Esophagus squamous epithelium (tissue), 5 donors: ENCODE data around the gene ENTPD2. TPM values are rescaled to one million over a fixed set of nuclear protein-coding genes. Genes with fewer than 3 reads are reported as not detected.

Experiments
- DNase-seq: peaks from one replicate; lab custom pipeline; 2025; lab: John Stamatoyannopoulos, UW
- H3K27ac ChIP-seq, 4 donors: fragments of 200-600 bp; sonication (generic); one replicate each; pipeline ENCODE4 v1.5.1; 2016 to 2019; ENCODE audit warnings: mild to moderate bottlenecking in 1 of 4
- H3K27me3 ChIP-seq, 4 donors: fragments of 200-600 bp; sonication (generic); 1 replicate in 3 of 4; 2 replicates in 1 of 4; pipeline versions ENCODE4 v1.5.1 to v1.6.0; 2017 to 2021; ENCODE audit warnings: antibody characterized with exemption in 1 of 4
- H3K36me3 ChIP-seq, 3 donors: fragments of 200-600 bp; sonication (generic); one replicate each; pipeline ENCODE4 v1.5.1; 2016 to 2019
- H3K4me1 ChIP-seq, 3 donors: fragments of 200-600 bp; sonication (generic); one replicate each; pipeline ENCODE4 v1.5.1; 2017 to 2019
- H3K4me3 ChIP-seq, 4 donors: fragments of 200-600 bp; sonication (generic); 1 replicate in 3 of 4; 2 replicates in 1 of 4; pipeline ENCODE4 v1.5.1; 2016 to 2019; ENCODE audit warnings: mild to moderate bottlenecking in 2 of 4, moderate library complexity in 1 of 4
- H3K9me3 ChIP-seq, 3 donors: fragments of 200-600 bp; sonication (generic); one replicate each; pipeline ENCODE4 v1.5.1; 2016 to 2019
- POLR2A ChIP-seq, 4 donors: fragments of 450-650 bp; IDR thresholded peaks; one replicate each; pipeline ENCODE4 v1.6.1; 2017; ENCODE audit warnings: antibody characterized with exemption in 4 of 4, mild to moderate bottlenecking in 4 of 4, moderate library complexity in 3 of 4
- WGBS, 2 donors: methylation state at CpG; one replicate each; pipeline ENCODE4 v1.1.5; 2018; 5-methylcytosine and 5-hydroxymethylcytosine counted together
- intact Hi-C: fragments of 100-400 bp; cut with DNase I; formaldehyde crosslinking; loops from one replicate; pipeline ENCODE4 v1.15.0; 2022
- total RNA-seq, 4 donors: library from RNA; depleted of rRNA; stranded (reverse); fragments of >200 nt; gene quantifications; one replicate each; pipeline ENCODE4 v1.1.0, GENCODE V29; 2016
- TF ChIP-seq, protein P1 (sequence below), 6 experiments: fragments of 450-650 bp in 4 of 6; fragments of 200-600 bp in 2 of 6; sonication (generic) in 2 of 6; IDR thresholded peaks; one replicate each; pipeline ENCODE4 v1.5.1; 2016 to 2019; ENCODE audit warnings: antibody characterized with exemption in 6 of 6, mild to moderate bottlenecking in 4 of 6, moderate library complexity in 4 of 6
- donor health status: DM: yes; HTN: yes; CAD: no.

ENTPD2 gene
- total RNA-seq, 4 donors from 2014 or later = 0.47 to 1.3 (median 0.86) TPM

DNA sequence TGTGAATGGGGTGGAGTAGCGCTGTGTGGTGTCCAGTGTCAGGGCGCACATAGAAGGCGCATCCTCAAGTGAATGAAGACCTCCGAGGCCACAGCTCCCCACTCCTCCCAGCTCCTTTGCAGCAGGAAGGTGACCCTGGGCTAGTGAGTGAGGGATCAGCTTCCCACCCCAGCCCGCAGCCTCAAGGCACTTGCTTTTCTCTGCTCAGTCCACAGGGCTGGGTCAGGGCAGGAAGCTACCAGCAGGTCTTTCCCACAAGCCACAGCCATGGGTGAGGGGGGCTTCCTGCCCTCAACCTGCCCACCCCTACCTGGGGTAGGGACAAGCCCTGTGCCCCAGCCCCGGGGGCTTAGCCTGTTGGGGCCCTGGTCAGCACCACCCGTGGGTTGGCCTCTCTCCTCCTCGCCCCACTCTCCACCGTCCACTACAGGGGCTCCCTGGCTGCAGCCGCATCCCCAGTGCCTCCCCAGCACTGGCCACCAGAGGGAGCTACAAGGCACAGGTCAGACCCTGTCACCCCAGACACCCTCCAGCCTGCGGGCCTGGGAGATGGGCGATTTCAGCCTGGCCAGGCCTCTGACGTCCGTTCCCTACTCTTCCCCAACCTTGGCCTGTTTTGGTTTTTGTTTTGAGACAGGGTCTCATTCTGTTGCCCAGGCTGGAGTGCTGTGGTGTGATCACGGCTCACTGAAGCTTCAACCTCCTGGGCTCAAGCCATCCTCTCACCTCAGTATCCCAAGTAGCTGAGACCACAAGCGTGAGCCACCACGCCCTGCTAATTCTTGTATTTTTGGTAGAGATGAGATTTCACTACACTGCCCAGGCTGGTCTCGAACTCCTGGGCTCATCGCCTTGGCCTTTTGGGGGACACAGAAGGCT, 24.6 kb downstream of the ENTPD2 start:
- intact Hi-C loops = loop anchor here (5.0 kb wide), 1 partner anchor 87 kb away; the partner anchor contains the start of gene FBXW5
- Histone ChIP-seq H3K27ac (peak overlapping the region; percentile 5 to 72 (median 52)), H3K36me3 (no peaks in the 10 kb centered on the region), H3K27me3 (peaks cover 0 to under 1% (median 0%) of the 10 kb centered on the region in 4 donors), H3K9me3 (no peaks in the 10 kb centered on the region), H3K4me1 (peaks cover 29 to 67% (median 35%) of the 10 kb centered on the region in 3 donors), H3K4me3 (peak overlapping the region; percentile 33 to 82 (median 62))
- no peak for TF ChIP-seq POLR2A (IDR thresholded peaks at IDR 0.05)
- TF ChIP-seq, protein P1, sequence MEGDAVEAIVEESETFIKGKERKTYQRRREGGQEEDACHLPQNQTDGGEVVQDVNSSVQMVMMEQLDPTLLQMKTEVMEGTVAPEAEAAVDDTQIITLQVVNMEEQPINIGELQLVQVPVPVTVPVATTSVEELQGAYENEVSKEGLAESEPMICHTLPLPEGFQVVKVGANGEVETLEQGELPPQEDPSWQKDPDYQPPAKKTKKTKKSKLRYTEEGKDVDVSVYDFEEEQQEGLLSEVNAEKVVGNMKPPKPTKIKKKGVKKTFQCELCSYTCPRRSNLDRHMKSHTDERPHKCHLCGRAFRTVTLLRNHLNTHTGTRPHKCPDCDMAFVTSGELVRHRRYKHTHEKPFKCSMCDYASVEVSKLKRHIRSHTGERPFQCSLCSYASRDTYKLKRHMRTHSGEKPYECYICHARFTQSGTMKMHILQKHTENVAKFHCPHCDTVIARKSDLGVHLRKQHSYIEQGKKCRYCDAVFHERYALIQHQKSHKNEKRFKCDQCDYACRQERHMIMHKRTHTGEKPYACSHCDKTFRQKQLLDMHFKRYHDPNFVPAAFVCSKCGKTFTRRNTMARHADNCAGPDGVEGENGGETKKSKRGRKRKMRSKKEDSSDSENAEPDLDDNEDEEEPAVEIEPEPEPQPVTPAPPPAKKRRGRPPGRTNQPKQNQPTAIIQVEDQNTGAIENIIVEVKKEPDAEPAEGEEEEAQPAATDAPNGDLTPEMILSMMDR (IDR thresholded peaks at IDR 0.05) = peak; percentile 66 to 90 (median 85)
- DNase-seq = no peak
- 5 to 10% methylated on average over 7 to 8 of the region's 19 CpGs for WGBS, 2 donors

DNA sequence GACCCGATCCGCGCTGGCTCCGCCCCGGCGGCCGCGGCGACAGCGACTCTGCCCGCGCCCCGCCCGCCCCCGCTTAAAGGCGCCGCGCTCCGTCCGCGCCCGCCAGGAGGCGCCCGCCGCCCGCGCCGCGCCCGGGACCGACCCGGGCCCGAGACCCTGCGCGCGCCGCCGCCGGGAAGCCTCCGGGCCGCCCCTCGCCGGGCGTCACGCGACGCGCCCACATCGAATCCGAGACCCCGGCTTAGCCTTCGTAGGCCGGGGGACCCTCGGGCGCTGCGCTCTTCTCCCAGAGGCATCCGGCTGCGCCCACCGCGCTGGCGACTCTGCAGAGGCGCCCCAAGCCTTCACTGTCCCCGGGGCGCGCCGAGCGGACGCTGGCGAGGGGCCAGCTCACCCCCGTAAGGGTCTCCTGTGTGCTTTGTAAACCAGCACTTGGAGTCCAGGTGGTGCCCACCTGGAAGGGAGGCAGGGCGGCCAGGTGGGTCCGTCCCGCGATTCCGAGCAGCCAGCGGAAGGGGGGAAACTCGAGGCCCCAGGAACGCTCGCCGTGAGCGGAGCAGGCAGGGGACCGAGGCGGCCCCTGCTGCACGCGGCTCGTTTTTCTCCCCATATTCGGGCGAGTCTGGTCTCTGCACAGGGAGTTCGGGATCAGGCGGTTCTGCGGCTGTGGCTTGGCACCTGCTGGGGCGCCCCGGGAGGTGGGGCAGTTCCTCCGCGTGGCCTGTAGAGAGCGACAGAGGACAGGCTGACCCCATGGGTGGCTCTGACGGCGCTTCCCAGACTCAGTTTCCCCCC, 25.4 kb downstream of the ENTPD2 start:
- Histone ChIP-seq H3K4me3 (peak overlapping the region; percentile 33 to 82 (median 62)), H3K27ac (peak overlapping the region; percentile 50 to 72 (median 62))

DNA sequence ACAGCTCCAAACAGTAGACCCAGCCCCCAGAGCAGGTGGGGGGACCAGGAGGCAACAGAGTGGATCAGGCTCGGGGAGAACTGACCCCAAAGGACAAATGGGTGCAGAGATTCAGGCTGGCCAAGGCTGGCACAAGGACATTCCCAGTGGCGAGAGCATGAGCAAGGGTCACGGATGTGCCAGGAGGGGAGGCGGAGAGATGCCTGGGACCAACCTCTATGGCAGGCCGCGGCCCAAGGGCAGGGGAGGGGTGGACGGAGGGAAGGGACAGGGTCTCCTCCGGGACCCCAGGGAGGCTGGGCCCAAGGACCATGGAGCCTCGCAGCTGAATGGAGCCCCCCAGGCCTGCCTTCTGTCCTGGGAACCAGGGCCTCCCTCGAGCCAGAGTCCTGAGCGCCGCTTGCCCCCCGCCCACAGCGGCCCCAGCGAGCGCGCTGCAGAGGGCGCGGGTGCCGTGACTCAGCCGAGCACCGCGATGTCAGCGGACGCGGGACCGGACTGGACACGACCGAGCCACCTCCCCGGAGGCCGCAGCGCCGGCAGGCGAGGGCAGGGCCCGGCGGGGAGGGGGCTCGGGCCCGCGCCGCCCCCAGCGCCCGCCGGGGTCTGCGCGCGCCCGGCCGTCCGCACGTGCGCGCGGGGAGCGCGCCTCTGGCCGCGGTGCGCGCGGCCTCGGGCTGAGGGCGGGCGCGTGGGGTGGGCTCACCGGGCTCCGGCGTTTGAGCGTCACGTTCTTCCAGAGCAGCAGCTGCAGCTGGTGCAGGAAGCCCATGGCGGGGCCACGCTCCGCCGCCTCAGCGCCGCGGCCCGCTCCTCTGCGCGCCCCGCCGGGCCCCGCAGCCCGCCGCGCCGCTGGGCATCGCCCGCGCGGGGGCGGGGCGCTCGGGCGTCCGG, 26.2 kb downstream of the ENTPD2 start, which contains the start of gene ABCA2:
Gene ABCA2 (minus strand): TSS at position 869 of the 894 bp plus-strand sequence. CDS start 97 bp downstream, at position 772.
- Histone ChIP-seq H3K27me3 (no peaks in the 10 kb centered on the region), H3K4me3 (peak within 1 kb of the TSS; percentile 33 to 82 (median 62)), H3K4me1 (peaks cover 28 to 66% (median 35%) of the 10 kb centered on the region in 3 donors), H3K9me3 (no peaks in the 10 kb centered on the region), H3K27ac (peak within 1 kb of the TSS; percentile 50 to 72 (median 62)), H3K36me3 (no peaks in the 10 kb centered on the region)
- WGBS, 2 donors = 17 to 28% methylated on average over 1 to 8 of the region's 95 CpGs
- intact Hi-C loops = loop anchor here (5.0 kb wide), 1 partner anchor 85 kb away; the partner anchor contains the start of gene FBXW5
- TF ChIP-seq POLR2A (IDR thresholded peaks at IDR 0.05) = no peak
- TF ChIP-seq, protein P1 (IDR thresholded peaks at IDR 0.05) = no peak
- DNase-seq = no peak

More for the DNA sequence above, 25.4 kb downstream of the ENTPD2 start:
- TF ChIP-seq, protein P1 (IDR thresholded peaks at IDR 0.05) = peak in 4 of 6 experiments; percentile 42 to 69 (median 52)
- TF ChIP-seq POLR2A (IDR thresholded peaks at IDR 0.05) = no peak
- Histone ChIP-seq H3K4me1 (peaks cover 28 to 66% (median 35%) of the 10 kb centered on the region in 3 donors), H3K9me3 (no peaks in the 10 kb centered on the region), H3K27me3 (no peaks in the 10 kb centered on the region), H3K36me3 (no peaks in the 10 kb centered on the region)
- WGBS, 2 donors = no CpG with 5 or more reads among the region's 98 CpGs
- DNase-seq = no peak
- intact Hi-C loops = loop anchor here (5.0 kb wide), 1 partner anchor 86 kb away; the partner anchor contains the start of gene FBXW5

DNA sequence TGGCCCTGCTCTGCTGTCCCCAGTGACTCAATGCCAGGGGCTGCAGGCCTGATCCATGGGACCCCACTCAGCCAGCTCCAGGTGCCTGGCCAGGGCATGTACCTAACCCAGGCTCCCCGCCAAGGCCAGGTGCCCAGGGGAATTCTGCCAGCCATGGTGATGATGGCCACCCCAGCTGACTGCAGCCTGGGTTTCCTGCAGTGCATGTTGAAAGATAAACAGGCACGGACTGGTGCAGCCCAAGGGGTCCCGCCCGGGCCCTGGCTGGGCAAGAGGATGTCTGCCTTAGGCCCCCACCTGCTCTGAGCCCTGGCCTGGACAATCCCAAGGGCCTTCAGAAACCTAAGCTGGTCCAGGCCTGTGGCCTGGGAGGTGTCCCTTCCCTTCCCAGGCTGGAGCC, 27.0 kb downstream of the ENTPD2 start:
- Histone ChIP-seq H3K4me1 (peaks cover 28 to 65% (median 35%) of the 10 kb centered on the region in 3 donors), H3K9me3 (no peaks in the 10 kb centered on the region), H3K27ac (peak overlapping the region in 2 of 4 donors; percentile 29 to 50), H3K27me3 (no peaks in the 10 kb centered on the region), H3K36me3 (no peaks in the 10 kb centered on the region), H3K4me3 (peak overlapping the region in 3 of 4 donors; percentile 32 to 67 (median 62))
- DNase-seq = no peak
- TF ChIP-seq, protein P1 (IDR thresholded peaks at IDR 0.05) = no peak
- TF ChIP-seq POLR2A (IDR thresholded peaks at IDR 0.05) = no peak
- intact Hi-C loops = loop anchor here (5.0 kb wide), 1 partner anchor 85 kb away; the partner anchor contains the start of gene FBXW5
- WGBS, 2 donors = no CpG with 5 or more reads among the region's 4 CpGs
